Measurements from ENCODE around the gene UQCR11. TPM values are rescaled to one million over a fixed set of nuclear protein-coding genes. Genes with fewer than 3 reads are reported as not detected.

UQCR11 gene
- total and polyA plus RNA-seq, 12 donors = 47.1 to 336 (median 166) TPM

DNA sequence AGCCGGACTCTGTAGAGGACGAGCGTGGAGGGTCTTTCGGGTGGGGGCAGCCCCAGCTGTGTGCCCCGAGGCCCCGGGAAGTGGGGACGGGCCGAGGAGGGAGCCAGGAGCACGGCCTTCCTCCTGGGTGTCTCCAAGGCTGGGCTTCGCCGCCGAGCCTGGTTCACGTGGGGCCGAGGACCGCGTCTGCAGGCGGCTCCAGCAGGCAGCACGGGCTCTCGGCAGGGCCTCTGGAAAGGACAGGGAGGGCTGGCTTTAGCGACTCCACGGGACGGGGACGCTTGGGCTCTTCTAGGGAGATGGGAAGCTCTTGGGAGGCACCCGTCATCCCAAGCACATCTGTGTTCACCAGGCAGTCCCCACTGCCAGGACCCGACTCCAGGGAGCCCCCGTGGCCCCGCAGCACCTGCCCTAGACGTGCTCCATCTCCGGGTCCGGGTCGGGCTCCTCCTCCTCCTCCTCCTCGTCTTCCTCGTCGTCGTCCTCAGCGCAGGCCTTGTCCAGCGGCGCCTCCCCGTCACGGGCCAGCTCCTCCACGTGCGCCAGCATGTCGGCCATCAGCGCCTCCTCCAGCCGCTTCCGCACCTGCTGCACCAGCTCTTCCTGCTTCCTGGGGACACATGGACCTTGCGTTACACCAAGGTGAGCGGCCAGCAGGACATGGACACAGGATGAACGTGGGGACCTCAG lies 27.2 kb downstream of the UQCR11 start:
- Histone ChIP-seq H3K4me3 (no peak overlapping the region), H3K36me3 (replicated peaks in 1 of 2) (peaks cover 0 to 58% of the 10 kb centered on the region in 2 donors), H3K9me3 (replicated peaks in 1 of 3) (no peaks in the 10 kb centered on the region), H3K27ac (no peak overlapping the region), H3K4me1 (replicated peaks in 1 of 2) (no peaks in the 10 kb centered on the region), H3K27me3 (no peaks in the 10 kb centered on the region)
- 88 to 90% (median 89%) methylated on average over 28 to 48 of the region's 49 CpGs for WGBS, 4 donors
- TF ChIP-seq POLR2A (IDR thresholded peaks at IDR 0.05) = no peak
- TF ChIP-seq, protein P1, sequence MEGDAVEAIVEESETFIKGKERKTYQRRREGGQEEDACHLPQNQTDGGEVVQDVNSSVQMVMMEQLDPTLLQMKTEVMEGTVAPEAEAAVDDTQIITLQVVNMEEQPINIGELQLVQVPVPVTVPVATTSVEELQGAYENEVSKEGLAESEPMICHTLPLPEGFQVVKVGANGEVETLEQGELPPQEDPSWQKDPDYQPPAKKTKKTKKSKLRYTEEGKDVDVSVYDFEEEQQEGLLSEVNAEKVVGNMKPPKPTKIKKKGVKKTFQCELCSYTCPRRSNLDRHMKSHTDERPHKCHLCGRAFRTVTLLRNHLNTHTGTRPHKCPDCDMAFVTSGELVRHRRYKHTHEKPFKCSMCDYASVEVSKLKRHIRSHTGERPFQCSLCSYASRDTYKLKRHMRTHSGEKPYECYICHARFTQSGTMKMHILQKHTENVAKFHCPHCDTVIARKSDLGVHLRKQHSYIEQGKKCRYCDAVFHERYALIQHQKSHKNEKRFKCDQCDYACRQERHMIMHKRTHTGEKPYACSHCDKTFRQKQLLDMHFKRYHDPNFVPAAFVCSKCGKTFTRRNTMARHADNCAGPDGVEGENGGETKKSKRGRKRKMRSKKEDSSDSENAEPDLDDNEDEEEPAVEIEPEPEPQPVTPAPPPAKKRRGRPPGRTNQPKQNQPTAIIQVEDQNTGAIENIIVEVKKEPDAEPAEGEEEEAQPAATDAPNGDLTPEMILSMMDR (IDR thresholded peaks at IDR 0.05) = no peak
- no peak for DNase-seq
- intact Hi-C loops (cut with DNase I) = no loop called here

DNA sequence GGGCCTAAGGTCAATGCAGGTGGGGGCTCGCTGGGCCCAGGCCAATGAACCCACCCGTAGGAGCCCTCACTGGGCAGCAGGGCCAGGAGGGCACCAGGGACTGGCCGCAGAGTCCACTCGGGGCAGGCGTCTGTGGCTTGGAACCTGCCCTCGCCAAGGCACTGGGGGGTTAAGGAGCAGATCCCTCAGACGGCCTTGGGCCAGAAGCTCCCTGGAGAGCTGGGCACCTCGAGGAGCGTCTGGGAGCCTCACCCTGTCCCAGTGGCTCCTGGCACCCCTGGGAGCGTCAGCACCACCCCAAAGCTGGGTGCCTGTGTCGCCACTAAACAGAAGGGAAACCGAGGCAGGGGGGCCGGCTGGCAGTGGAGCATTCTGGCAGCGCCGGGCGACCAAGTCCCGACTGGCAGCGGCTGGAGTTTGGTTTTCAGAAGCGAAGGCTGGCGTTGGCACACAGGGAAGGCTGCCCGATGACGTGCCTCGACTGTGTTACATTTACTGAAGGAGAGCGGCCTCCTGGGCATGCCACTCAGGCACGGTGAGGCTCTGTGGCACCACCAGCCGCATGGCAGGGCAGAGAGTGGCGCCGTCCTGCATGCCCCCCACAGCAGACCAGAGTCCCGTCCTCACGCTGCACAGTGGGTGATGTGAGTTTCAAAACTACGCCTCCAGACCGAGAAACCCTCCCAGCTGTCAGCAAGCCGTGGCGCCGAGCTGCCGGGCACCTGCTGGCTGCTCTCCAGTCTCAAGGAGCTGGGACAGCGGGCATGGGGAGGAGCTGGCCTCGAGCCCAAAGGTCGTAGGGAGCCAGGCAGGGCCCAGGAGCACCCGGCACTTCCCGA lies 28.0 kb downstream of the UQCR11 start:
- Histone ChIP-seq H3K36me3 (replicated peaks in 1 of 2) (peaks cover 0 to 52% of the 10 kb centered on the region in 2 donors), H3K9me3 (replicated peaks in 1 of 3) (no peaks in the 10 kb centered on the region), H3K27me3 (no peaks in the 10 kb centered on the region), H3K27ac (no peak overlapping the region), H3K4me3 (no peak overlapping the region), H3K4me1 (replicated peaks in 1 of 2) (no peaks in the 10 kb centered on the region)
- 82 to 88% (median 85%) methylated on average over 14 to 41 of the region's 41 CpGs for WGBS, 4 donors
- TF ChIP-seq POLR2A (IDR thresholded peaks at IDR 0.05) = no peak
- TF ChIP-seq, protein P1 (IDR thresholded peaks at IDR 0.05) = no peak
- intact Hi-C loops (cut with DNase I) = no loop called here
- no peak for DNase-seq

DNA sequence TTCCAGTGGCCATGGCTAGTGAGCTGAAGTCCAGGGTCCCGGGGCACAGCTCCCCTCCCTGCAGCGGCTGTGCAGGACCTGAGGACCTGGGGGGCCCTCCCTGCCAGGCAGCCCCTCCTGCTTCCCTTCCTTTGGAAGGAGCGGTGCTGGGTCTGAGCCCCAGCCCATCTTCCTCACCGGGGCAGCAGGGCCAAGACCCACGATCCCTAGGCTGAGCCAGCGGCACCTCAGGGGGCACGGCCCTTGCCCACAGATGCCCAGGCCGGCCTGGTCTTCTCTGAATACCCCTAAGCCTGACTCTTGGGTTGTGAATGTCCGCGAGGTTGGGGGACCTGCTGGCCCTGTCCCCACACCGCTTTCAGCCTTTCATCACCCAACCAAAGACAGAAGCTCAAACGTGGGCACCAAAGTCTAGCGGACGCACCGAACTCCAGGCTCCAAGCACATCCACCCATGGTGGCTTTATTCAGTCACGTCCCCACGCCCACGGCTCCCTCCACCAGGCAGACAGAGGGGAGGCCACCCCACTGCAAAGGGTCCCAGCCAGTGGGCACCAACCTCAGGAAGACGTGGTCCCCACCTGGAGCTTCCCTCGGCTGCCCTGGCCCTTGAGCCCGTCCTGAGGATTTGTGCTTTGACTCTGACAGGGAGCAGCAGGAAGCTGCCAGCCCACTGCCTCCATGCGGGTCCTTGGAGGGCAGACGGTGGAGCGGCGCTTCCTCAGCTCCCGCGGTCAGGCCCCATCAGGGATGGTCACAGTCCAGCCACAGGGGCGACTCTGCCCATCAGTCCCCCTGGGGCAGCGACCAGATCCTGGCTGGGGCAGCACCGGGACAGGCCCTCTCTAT lies 28.8 kb downstream of the UQCR11 start:
- H3K36me3 ChIP-seq (replicated peaks in 1 of 2) = peaks cover 0 to 44% of the 10 kb centered on the region in 2 donors
- no peak overlapping the region for H3K27ac ChIP-seq

More for the DNA sequence above, 28.8 kb downstream of the UQCR11 start:
- Histone ChIP-seq H3K4me1 (replicated peaks in 1 of 2) (no peaks in the 10 kb centered on the region), H3K27me3 (no peaks in the 10 kb centered on the region), H3K9me3 (replicated peaks in 1 of 3) (no peaks in the 10 kb centered on the region), H3K4me3 (no peak overlapping the region)
- WGBS, 4 donors = 83 to 95% (median 88%) methylated on average over 14 to 30 of the region's 30 CpGs
- intact Hi-C loops (cut with DNase I) = no loop called here
- no peak for TF ChIP-seq POLR2A (IDR thresholded peaks at IDR 0.05)
- TF ChIP-seq, protein P1 (IDR thresholded peaks at IDR 0.05) = no peak
- DNase-seq = no peak
